GM12873 (cell line): ENCODE results near the gene ECEL1.

ENCODE experiments used
- TF ChIP-seq, protein P1 (sequence below): IDR thresholded peaks from 2 replicates; pipeline ENCODE4 v1.5.1; 2012; ENCODE audit warnings: low read depth, mild to moderate bottlenecking, moderate library complexity, low read length, control low read depth; ENCODE audit not compliant: insufficient read depth; ENCODE audit errors: missing control alignments

Gene ECEL1

DNA sequence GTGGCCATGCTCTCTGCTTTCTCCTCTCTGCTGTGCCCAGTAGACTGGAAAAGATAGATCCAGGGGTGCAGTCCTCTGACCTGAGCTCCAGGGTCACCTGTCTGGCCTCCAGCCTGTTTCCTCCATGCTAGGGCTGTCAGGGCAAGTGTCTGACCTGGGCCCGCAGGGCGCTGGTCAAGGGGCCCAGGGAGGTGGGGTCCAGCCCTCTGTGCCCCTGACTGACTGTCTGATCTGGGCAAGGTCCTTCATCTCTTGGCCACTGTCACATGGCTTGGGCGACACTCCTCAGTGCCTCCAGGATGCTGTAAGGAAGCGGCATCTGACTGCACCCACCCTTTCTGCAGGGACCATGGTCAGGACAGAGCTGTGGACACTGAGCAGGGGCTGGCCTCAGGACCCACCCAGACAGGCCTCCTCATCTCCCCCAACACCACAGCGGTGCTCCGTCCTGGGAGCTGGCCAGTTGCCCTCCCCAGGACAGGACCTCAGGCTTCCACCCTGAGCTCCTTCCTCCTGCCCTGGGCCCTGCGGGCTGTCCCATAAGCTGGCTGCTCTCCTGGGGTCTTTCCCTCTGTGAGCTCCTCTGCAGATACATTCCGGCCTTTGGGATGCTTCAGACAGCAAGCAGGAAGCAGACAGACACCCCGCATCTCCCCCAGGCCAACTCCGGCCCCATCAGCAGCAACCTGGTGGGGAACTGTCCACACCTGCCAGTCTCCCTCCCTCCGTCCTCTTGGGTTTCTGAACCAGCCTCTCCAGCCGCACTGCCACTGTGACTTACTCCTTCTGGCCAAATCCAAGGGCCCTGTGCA lies 52.9 kb downstream of the ECEL1 start:
- TF ChIP-seq, protein P1, sequence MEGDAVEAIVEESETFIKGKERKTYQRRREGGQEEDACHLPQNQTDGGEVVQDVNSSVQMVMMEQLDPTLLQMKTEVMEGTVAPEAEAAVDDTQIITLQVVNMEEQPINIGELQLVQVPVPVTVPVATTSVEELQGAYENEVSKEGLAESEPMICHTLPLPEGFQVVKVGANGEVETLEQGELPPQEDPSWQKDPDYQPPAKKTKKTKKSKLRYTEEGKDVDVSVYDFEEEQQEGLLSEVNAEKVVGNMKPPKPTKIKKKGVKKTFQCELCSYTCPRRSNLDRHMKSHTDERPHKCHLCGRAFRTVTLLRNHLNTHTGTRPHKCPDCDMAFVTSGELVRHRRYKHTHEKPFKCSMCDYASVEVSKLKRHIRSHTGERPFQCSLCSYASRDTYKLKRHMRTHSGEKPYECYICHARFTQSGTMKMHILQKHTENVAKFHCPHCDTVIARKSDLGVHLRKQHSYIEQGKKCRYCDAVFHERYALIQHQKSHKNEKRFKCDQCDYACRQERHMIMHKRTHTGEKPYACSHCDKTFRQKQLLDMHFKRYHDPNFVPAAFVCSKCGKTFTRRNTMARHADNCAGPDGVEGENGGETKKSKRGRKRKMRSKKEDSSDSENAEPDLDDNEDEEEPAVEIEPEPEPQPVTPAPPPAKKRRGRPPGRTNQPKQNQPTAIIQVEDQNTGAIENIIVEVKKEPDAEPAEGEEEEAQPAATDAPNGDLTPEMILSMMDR = no peak

GRCh38 chr2:232434091-232434490 lies 53.5 kb downstream of the ECEL1 start:
- TF ChIP-seq, protein P1 = no peak

DNA sequence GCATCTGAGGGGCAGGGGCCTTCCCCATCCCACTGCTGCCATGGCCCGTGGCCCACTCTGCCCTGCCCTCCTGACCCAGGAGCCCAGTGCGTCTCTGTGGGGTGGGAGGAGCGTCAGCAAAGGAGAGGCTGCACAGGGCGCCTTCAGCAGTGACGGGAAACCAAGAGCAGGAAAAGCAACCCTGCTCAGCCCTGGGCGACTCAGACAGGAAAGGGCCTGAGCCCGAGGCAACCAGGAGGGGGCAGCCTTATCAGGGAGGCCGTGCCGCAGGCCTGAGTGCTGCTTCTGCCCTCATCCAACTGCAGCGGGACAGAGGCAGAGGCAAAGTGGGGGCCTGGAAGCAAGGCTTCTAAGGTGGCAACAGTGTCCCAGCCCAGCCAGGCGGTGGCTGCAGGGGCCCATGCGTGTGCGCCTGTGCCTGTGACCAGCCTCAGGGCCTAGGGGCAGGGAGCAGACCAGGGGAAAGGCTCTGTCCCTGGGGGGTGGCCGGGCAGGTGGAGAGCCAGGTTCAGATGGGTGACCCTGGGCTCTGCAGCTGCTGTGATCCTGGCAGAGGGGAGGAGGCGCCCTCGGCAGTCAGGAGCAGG lies 54.9 kb downstream of the ECEL1 start:
- TF ChIP-seq, protein P1 = no peak

GRCh38 chr2:232431705-232432590 lies 55.7 kb downstream of the ECEL1 start:
- TF ChIP-seq, protein P1 = no peak
